HG03196 (cell line): Measurements from ENCODE around the gene KCNT1.

ENCODE experiments used
- ATAC-seq: cut with Tn5 transposase; IDR thresholded peaks from one replicate; pipeline ENCODE4 v1.9.1; 2021; ENCODE audit not compliant: unreplicated experiment

Gene KCNT1

DNA sequence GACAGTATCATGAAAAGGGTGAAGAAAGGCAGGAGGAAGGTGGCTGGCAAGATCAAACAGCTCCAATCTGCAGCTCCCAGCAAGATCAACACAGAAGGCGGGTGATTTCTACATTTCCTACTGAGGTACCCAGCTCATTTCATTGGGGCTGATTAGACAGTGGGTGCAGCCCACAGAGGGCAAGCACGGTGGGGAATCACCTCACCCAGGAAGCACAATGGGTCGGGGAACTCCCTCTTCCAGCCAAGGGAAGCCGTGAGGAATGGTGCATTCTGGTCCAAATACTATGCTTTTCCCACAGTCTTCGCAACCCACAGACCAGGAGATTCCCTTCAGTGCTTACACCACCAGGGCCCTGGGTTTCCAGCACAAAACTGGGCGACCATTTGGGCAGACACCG is 138.6 kb downstream of the KCNT1 start:
- ATAC-seq = no peak
